Stimulated activated CD4-positive, alpha-beta T cell treated with anti-CD3 and anti-CD28 coated beads, Interleukin-12 subunit alpha, Interleukin-12 subunit beta, amount 100 ng/mL, for 24 hours (primary cell): ENCODE measurements around the gene SALL3.

Experiments
- DNase-seq, 2 experiments: peaks; one replicate each; pipeline ENCODE4 v3.0.0-alpha.2; 2020; ENCODE audit warnings: low read depth in 2 of 2

Gene SALL3

DNA sequence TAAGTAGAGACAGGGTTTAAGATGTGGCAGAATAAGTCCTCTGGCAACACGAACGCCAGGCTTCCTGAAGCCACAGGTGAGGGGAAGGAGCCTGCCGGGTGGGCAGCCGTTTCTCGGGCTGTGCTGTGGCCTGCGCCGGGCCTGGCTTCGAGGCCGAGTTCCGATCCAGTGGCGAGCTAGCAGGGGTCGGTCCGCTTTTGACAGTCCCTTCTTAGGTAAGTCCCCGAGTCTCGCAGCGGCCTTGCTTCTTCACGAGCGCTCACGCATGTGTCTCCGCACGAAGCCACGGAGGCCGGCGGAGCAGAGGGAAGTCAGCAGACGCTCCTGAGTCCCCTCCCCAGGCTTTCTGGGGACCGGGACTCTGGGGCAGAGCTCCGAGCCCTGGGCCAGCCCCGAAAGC is 26.0 kb downstream of the SALL3 start:
- no peak for DNase-seq

DNA sequence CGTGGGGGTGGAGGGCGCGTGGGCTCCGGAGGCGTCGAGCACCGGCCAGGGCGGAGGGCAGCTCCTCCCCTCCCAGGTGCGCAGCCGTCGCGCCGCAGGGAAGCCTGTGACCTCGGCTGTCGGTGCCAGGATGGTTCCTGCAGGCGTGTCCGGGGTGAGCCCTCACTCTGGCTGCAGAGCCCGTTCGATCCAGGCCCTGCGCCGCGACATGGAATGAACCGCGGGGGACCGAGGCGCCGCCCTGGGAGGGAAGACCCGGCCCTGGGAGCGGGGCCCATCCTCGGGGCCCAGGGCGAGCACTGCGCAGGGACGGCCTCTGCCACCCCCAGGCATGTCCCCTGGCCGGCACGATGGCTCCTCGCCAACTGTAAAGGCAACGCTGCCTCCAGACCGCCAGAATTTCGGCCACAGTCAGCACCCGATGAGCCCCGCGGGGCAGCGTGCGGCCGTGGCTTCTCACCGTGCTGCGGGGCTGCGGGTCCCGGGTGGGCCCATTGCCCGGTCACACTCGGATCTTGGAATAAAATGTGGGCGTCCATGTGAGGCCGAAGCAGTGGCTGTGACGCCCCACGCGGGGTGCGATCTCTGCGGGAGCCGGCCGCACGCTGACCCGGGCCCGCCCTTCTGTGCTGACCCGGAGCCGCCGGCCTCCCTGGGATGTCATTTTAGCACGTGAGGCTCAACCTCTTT is 26.6 kb downstream of the SALL3 start:
- DNase-seq = no peak

DNA sequence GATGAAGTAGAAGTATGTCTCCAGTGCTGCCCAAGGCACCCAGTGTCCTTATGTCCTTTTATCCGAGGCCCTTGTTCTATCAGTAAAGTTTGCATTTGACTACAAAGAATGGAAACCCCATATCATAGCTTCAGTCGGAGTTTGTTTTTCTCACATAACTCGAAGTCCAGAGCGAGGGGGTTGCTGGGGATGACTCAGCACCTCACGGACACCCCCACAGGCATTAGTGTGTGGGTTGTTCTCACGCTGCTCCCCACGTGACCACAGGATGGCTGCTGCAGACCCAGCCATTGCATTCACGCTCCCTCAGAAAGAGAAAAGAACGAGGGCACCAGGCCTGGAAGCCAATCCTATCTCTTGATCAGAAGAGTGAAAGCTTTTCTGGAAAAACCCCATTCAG is 27.8 kb downstream of the SALL3 start:
- no peak for DNase-seq

DNA sequence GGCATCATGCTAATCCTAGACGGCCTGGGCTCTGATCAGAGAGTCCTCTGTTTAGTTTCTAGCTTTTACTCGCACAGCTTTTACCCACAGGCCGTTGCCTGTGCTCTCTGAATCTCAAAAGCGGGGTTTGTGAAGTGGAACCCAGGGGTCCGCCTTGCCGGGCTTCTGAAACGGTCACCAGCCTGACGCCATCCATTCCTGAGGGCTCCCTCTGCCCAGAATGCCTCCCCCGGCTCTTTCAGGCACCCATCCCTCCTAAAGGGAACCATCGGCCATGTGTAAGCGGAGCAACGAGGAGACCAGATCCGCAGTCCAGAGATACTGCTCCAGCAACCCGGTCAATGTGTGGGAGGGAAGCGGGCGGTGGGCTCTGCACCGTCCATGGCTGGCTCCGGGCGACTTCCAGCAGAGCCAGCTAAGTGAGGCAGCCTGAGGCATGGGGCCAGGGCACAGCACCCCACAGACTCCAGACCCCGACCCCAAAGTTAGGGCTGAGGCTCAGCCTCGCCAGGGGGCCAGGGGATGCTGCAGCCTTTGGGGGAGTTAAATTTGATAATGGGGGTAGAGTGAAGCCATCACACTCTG is 28.8 kb downstream of the SALL3 start:
- DNase-seq = no peak

DNA sequence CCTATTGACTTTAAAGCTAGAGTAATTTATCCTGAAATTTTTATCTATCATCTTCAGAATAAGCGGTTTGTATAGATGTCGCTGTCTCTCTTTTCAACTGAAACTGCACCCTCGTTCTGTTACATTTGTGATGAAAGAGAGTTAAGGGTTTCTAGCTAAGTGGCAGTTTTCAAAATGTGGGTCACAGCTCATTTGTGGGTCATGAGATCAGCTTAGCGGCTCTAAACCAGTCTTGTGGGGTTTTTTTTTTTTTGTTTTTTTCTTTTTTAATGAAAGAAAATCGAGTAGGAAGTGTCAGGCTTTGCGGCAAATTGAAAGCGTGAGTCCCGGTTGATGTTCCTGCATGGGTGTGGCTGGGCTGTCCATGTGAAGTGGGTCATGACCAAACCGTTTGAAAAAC is 31.2 kb downstream of the SALL3 start:
- no peak for DNase-seq

DNA sequence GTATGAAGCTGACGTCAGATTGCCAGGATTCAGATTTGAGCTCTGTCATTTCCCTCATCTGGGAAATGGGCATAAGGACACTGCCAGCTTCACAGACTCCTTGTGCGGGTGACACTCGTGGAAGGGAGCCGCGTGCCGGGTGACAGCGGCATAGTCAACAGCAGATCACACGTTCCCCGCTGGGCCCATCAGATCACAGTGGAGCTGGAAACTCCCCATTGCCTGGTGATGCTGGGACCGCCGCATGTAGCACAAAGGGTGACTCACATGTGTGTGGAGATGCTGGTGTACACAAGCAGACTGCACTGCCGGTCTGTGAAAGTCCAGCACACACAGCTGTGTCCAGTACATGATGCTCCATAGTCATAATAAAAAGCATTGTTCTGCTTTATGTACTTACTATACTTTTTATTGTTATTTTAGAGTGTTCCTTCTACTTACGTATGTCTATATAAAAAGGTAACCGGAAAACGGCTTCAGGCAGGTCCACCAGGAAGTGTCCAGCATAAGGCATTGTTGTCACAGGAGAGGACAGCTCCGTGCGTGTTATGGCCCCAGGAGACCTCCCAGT is 31.8 kb downstream of the SALL3 start:
- DNase-seq = no peak

DNA sequence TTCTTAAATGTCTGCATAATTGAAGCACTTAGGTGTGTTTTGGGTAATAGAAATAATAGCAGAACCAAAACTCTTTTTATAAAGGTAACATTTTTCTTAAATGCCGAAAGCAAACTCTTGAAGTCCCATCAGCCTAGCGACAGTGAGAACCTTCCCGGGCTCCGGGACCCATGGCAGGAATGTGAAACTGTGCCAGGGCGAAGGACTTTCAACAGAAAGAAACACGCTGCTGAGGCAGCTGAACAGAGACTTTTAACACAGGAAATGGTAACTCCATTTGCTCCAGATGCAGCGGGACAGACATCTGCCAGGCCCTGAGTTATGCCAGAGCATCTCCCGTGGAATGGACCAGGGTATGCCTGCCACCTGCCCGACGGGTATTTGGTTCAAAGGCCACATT is 34.3 kb downstream of the SALL3 start:
- DNase-seq = no peak

DNA sequence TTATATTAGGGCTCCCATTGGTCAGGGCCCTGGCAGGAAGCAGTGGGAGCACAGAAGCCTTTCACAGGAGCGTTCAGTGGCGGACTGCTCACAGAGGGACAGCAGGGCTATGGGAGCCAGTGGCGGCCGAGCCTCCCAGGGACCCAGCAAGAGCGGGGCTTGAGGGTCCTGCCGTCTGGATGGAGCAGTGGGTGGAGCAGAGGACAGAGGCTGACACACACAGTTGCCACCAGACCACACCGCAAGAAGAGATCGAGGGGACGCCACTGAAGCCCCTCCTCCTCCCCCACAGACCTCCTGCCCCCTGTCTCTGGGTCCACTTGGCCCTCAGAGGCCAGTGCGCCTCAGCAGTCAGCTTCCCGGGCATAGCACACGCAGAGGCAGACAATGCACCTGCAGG is 39.3 kb downstream of the SALL3 start:
- DNase-seq = no peak

DNA sequence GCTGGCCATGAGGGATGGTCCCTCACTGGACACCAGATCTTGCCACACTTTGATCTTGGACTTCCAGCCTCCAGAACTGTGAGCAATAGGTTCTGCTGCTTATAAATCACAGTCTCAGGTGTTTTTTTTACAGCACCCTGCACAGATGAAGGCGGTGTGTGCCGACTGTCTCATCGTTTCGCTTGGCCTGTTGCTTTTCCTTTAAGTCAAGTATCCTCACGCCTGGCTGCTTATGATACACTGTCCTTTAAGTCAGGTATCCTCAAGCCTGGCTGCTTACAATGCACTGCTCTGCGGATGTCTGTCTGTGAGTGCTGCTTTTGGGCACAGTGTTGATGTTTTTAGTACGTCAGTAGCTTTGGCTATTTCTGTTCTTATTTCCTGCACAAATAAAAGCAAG is 40.3 kb downstream of the SALL3 start:
- no peak for DNase-seq

DNA sequence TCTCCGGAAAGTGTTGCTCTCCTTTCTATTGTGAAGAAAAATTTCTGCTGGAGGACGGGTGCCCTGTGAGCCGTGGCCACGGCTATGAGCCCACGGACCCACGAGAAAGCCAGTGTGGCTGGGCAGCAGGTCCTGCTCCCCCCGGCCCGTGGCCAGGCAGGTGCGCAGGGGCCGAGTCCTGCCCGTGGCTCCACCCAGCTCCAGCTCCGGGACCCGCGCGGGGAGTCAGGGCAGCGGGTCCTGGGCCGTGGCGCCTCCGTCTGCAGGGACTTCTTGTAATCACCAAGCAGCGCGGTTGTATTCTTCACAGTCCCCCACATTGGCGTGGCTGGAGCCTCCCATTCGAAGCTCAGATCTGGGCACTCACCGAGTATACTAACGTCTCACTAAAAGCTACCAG is 43.0 kb downstream of the SALL3 start:
- no peak for DNase-seq

DNA sequence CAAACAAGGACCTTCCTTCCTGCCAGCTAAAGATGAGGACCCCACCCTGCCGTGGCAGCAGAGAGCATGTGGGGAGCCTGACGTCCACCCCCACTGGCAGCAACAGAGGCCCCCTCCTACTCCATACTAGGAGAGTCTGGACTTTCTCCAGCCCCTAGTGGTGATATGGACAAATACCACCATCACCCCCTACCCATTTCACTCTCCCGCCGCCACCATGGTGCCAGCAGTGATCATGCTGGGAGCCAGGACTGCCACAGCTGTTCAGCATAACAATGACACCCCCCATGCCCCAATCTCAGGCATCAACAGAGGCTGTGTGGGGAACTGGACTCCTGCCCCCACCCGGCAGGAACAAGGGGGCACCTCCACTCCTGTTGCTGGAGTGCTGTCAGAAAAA is 46.9 kb downstream of the SALL3 start:
- DNase-seq = no peak

DNA sequence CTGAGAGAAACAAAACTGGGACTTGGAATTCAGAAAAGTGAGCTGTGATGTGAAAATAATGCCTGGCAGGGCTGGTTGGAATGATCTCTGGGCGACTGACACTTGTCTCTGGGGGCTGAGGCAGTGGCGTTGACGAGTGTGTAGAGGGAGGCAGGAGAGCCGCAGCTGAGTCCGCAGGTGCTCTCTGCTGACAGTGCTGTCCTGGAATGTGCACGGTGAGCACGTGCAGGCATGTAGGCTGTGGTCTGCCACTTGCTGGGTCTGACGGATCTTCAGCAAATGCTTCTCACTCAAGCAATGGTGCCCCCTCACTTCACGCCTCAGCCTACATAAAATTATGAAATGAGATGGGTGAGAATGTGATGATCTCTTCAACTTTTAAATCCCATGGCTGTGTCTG is 51.1 kb downstream of the SALL3 start:
- no peak for DNase-seq

DNA sequence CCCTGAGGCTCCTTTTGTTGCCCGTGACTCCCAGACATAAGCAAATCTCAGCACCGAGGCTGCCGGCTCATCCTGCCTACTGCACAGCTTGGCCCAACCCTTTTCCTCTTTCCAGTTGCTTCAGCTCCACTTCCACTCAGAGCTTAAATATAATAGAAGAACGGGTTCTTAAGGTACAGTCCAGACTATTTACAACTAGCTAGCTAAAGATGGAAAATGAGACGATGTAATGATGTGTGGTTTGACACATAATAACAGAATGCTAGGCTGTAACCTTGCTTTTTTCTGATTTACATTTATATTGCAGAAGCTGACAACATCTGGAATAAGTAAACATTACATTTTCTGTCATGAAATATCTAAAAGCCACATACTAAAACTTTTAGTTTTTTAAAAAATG is 62.7 kb downstream of the SALL3 start:
- DNase-seq = no peak

DNA sequence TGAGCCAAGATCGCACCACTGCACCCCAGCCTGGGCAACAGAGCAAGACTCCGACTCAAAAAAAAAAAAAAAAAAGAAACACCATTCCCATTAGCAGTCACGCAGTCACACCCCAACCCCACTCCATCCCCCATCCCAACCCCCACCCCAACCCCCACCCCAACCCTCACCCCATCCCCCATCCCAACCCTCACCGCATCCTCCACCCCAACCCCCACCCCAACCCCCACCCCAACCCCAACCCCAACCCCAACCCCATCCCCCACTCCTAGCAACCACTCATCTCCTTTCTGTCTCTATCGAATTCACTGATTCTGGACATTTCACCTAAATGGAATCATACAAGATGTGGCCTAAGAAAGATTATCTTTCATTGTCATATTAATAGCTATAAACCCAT is 63.7 kb downstream of the SALL3 start:
- no peak for DNase-seq

DNA sequence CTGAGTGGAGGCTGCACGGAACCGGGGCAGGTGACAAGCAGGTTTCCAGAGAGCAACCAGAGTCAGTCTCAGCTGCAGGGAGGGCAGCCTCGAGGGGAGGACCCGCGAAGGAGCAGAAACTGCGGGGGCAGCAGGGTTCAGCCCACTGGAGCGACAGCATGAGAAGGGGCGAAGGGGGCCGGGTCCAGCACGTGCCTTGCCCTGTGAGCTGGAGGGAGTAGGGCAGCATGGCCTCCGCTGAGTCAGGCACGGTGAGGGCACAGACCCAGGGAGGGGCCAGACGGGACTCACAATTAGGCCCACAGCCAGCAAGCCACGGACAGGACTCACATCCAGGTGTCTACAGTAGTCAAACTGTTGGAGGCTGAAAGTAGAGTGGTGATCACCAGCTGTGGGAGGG is 66.9 kb downstream of the SALL3 start:
- no peak for DNase-seq

DNA sequence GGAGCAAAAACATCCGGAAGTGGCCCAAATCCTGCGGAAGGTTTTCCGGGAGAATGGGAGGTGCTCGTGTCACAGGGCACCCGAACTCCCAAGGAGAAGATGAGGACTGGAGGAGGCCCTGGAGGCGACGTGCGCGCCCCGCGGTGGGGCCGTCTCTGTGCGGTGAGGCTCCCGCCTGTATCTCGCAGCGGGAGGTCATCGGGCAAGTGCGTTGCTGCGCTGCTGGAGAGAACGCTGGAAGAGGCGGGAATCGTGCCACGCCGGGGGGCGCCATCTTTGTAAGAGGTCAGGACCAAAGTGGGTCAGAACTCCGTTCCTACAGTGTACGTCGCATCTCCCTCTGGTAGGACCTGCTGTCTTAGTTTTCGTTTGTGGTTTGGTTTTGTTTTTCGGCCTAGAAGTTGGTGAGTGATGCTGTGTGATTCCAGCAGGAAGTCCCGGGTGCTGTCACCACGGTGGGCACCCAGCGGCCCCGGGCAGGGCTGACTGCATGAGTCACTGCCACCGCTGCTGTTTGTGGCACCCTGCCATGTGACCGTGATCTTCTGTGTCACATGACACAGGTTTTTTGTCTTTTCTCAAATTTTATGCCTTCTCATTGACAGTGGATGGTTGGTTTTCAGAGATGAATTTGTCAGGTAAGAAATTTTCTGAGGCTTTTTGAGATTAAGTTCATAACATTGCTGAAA is 68.1 kb downstream of the SALL3 start:
- no peak for DNase-seq

DNA sequence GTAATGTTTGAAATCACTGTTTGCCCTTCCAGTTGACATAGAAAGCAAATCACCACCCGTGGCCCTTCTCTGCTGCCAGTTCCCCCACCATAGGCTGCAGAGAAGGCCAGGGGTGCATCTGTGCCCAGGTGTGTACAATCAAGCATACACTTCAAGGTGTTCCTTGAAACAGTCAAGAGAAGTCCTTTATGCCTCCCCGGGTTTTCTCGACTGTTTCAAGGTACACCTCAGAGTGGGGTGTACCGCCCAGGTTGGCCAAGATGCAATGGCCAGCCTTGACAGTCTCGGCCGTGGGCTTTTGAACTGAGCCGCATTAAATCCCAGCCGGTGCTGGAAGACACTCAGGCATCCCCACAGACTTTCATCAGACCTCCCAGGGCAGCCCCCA is 68.6 kb downstream of the SALL3 start:
- no peak for DNase-seq

DNA sequence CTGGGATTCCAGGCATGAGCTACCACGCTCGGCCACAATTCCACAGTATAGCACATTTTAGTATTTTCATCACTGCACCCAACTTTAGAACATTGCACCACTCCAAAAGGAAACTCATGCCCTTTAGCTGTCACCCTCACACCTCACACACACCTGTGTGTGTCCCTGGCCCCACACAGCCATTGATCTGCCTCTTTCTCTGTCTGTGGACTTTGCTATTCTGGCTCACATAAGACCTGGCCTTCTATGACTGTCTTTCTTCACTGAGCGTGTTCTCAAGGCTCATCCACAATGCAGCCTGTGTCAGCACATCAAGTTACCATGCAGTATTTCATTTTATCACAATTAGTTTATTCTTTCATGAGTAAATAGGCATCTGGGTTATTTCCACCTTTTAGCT is 69.9 kb downstream of the SALL3 start:
- no peak for DNase-seq
